GM18526 (cell line): ENCODE measurements around the gene OSBPL10.

ENCODE experiments used
- POLR2A ChIP-seq: IDR thresholded peaks from 3 replicates; pipeline ENCODE4 v1.6.1; 2011; ENCODE audit not compliant: insufficient read length; ENCODE audit errors: extremely low read depth

Gene OSBPL10

GRCh38 chr3:31695280-31696008, 285.6 kb downstream of the OSBPL10 start:
- no peak for TF ChIP-seq POLR2A

- no peak for TF ChIP-seq POLR2A
Measured at GRCh38 chr3:31693346-31693745, 287.7 kb downstream of the OSBPL10 start.

- no peak for TF ChIP-seq POLR2A
Measured at GRCh38 chr3:31692751-31693150, 288.3 kb downstream of the OSBPL10 start.

GRCh38 chr3:31690771-31691170, 290.3 kb downstream of the OSBPL10 start:
- no peak for TF ChIP-seq POLR2A

- TF ChIP-seq POLR2A = no peak
Measured at GRCh38 chr3:31688984-31689383, 292.1 kb downstream of the OSBPL10 start.

- TF ChIP-seq POLR2A = no peak
Measured at GRCh38 chr3:31687020-31687802, 293.9 kb downstream of the OSBPL10 start.

- no peak for TF ChIP-seq POLR2A
Measured at GRCh38 chr3:31680072-31680870, 300.8 kb downstream of the OSBPL10 start.

GRCh38 chr3:31676556-31676955, 304.5 kb downstream of the OSBPL10 start:
- no peak for TF ChIP-seq POLR2A

- no peak for TF ChIP-seq POLR2A
Measured at GRCh38 chr3:31673950-31674349, 307.1 kb downstream of the OSBPL10 start.

- TF ChIP-seq POLR2A = no peak
Measured at GRCh38 chr3:31671976-31672375, 309.1 kb downstream of the OSBPL10 start.

GRCh38 chr3:31671451-31671850, 309.6 kb downstream of the OSBPL10 start:
- no peak for TF ChIP-seq POLR2A

GRCh38 chr3:31670722-31671121, 310.3 kb downstream of the OSBPL10 start:
- no peak for TF ChIP-seq POLR2A

- TF ChIP-seq POLR2A = no peak
Measured at GRCh38 chr3:31670136-31670535, 310.9 kb downstream of the OSBPL10 start.

GRCh38 chr3:31668242-31668641, 312.8 kb downstream of the OSBPL10 start:
- no peak for TF ChIP-seq POLR2A

- TF ChIP-seq POLR2A = no peak
Measured at GRCh38 chr3:31667582-31667981, 313.5 kb downstream of the OSBPL10 start.

GRCh38 chr3:31664031-31664430, 317.0 kb downstream of the OSBPL10 start:
- TF ChIP-seq POLR2A = no peak
